HEK293 (cell line): ENCODE results near the gene TIMM44.

Source experiments
- REST ChIP-seq: fragments of 450-650 bp; formaldehyde crosslinking; IDR thresholded peaks from 2 replicates; pipeline ENCODE4 v1.5.1; 2016; ENCODE audit warnings: missing biosample characterization, missing genetic modification characterization
- ZBTB20 ChIP-seq: fragments of 450-650 bp; formaldehyde crosslinking; IDR thresholded peaks from 2 replicates; pipeline ENCODE4 v1.5.1; 2016; ENCODE audit warnings: missing biosample characterization, missing genetic modification characterization
- ZNF184 ChIP-seq: fragments of 450-650 bp; IDR thresholded peaks from 2 replicates; pipeline ENCODE4 v1.5.1; 2018; ENCODE audit warnings: missing biosample characterization, mild to moderate bottlenecking, missing genetic modification characterization
- TF ChIP-seq, protein P1 (sequence below): fragments of 450-650 bp; formaldehyde crosslinking; IDR thresholded peaks from 2 replicates; pipeline ENCODE4 v1.5.1; 2016; ENCODE audit warnings: missing biosample characterization, missing genetic modification characterization

DNA sequence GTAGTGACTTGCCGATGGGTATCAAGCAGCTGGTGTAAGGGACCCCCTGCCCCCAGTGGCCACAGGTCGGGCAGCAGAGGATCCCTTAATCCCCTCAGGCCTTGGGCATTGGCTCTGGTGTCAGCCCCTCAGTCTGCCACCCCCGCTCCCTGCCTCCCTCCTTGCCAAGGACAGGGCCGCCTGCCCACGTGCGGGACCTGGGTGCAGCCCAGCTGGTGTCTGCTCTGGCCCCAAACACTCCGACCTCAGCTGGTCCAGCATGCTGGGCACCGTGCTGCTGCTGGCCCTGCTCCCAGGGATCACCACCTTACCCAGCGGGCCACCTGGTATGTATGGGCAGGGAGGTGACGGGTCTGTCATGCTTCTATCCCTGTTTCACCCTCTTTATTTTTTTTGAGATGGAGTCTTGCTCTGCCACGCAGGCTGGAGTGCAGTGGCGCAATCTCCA is 28.8 kb downstream of the TIMM44 start, which contains the start of gene TGFBR3L:
- TF ChIP-seq REST (tag by site-specific recombination): no peak
- TF ChIP-seq, protein P1, sequence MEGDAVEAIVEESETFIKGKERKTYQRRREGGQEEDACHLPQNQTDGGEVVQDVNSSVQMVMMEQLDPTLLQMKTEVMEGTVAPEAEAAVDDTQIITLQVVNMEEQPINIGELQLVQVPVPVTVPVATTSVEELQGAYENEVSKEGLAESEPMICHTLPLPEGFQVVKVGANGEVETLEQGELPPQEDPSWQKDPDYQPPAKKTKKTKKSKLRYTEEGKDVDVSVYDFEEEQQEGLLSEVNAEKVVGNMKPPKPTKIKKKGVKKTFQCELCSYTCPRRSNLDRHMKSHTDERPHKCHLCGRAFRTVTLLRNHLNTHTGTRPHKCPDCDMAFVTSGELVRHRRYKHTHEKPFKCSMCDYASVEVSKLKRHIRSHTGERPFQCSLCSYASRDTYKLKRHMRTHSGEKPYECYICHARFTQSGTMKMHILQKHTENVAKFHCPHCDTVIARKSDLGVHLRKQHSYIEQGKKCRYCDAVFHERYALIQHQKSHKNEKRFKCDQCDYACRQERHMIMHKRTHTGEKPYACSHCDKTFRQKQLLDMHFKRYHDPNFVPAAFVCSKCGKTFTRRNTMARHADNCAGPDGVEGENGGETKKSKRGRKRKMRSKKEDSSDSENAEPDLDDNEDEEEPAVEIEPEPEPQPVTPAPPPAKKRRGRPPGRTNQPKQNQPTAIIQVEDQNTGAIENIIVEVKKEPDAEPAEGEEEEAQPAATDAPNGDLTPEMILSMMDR (tag by site-specific recombination): no peak
- TF ChIP-seq ZBTB20 (tag by site-specific recombination): no peak
- TF ChIP-seq ZNF184 (tag by site-specific recombination): no peak
